HG03469 (cell line): ENCODE measurements around the gene WDR37.

Experiments used
- ATAC-seq: cut with Tn5 transposase; IDR thresholded peaks from one replicate; pipeline ENCODE4 v1.9.1; 2021; ENCODE audit warnings: mild to moderate bottlenecking, moderate library complexity, moderate number of reproducible peaks; ENCODE audit not compliant: unreplicated experiment

Gene WDR37

GRCh38 chr10:1180836-1181235 lies 124.7 kb downstream of the WDR37 start:
- ATAC-seq: no peak
